Stimulated activated CD4-positive, alpha-beta T cell treated with anti-CD3 and anti-CD28 coated beads, Interleukin-12 subunit alpha, Interleukin-12 subunit beta, amount 100 ng/mL, for 24 hours (primary cell): ENCODE results near the gene SSBP4.

Experiments
- DNase-seq, 2 experiments: peaks; one replicate each; pipeline ENCODE4 v3.0.0-alpha.2; 2020; ENCODE audit warnings: low read depth in 2 of 2

The SSBP4 gene

GRCh38 chr19:18420930-18421329 is 1.7 kb downstream of the SSBP4 start:
- no peak for DNase-seq

GRCh38 chr19:18421371-18421959 is 2.3 kb downstream of the SSBP4 start:
- no peak for DNase-seq

GRCh38 chr19:18422530-18423191 is 3.5 kb downstream of the SSBP4 start:
- DNase-seq, result no peak

GRCh38 chr19:18423258-18424020 is 4.2 kb downstream of the SSBP4 start:
- DNase-seq, result no peak

- no peak for DNase-seq
These were observed 5.1 kb downstream of the SSBP4 start for GRCh38 chr19:18424122-18424889.

- DNase-seq, result no peak
These were observed 5.8 kb downstream of the SSBP4 start for GRCh38 chr19:18424890-18425514.

GRCh38 chr19:18425515-18426415 is 6.6 kb downstream of the SSBP4 start:
- no peak for DNase-seq

- no peak for DNase-seq
These were observed 7.2 kb downstream of the SSBP4 start for GRCh38 chr19:18426416-18426767.

- DNase-seq, result no peak
These were observed 8.0 kb downstream of the SSBP4 start for GRCh38 chr19:18427080-18427742.

GRCh38 chr19:18427743-18428113 is 8.5 kb downstream of the SSBP4 start:
- DNase-seq, result no peak

- no peak for DNase-seq
These were observed 9.1 kb downstream of the SSBP4 start for GRCh38 chr19:18428173-18428786.

- peak; percentile 46 to 70 for DNase-seq
These were observed 9.8 kb downstream of the SSBP4 start for GRCh38 chr19:18428787-18429674.

GRCh38 chr19:18429717-18430416 is 10.7 kb downstream of the SSBP4 start:
- DNase-seq, result no peak

GRCh38 chr19:18430417-18431144 is 11.4 kb downstream of the SSBP4 start:
- no peak for DNase-seq

GRCh38 chr19:18431351-18432197 is 12.4 kb downstream of the SSBP4 start:
- no peak for DNase-seq

GRCh38 chr19:18432275-18433014 is 13.2 kb downstream of the SSBP4 start:
- DNase-seq, result no peak
